A549 (cell line): Measurements from ENCODE around the gene TBC1D23. TPM values are rescaled to one million over a fixed set of nuclear protein-coding genes. Genes with fewer than 3 reads are reported as not detected.

Source experiments
- ATAC-seq, 2 experiments: fragments of 200-7000 bp in 1 of 2; fragments of >200 bp in 1 of 2; cut with Nextera tagmentation in 1 of 2; cut with Tn5 transposase in 1 of 2; 3 replicates each; pipeline versions ENCODE4 v1.8.0 to v1.9.1; 2018 to 2020; ENCODE audit warnings: mild to moderate bottlenecking in 1 of 2, moderate library complexity in 1 of 2
- CTCF ChIA-PET: fragments of 300-600 bp; sonication (Branson Sonifier 250); formaldehyde crosslinking; extraction: SDS; loops from one replicate; lab custom pipeline; 2021; ENCODE audit warnings: antibody characterized with exemption, inconsistent platforms; lab: Yijun Ruan, JAX
- POLR2A ChIA-PET: fragments of 350-600 bp; formaldehyde crosslinking; extraction: SDS; loops from one replicate; lab custom pipeline; 2021; ENCODE audit warnings: antibody characterized with exemption, inconsistent platforms; lab: Yijun Ruan, JAX
- DNase-seq, 2 experiments: peaks; one replicate each; pipeline versions ENCODE4 v3.0.0 to v3.0.0-alpha.2; 2011 to 2016; ENCODE audit warnings: low read depth in 1 of 2, low spot score in 1 of 2
- FAIRE-seq: peaks from 2 replicates; lab custom pipeline; 2011; peaks lifted over from hg19 to GRCh38; lab: Jason Lieb, UNC
- H3K27ac ChIP-seq, 2 experiments: fragments of >200 bp; sonication (Bioruptor Twin); formaldehyde crosslinking; 3 replicates each; pipeline ENCODE4 v1.5.1; 2016 to 2017
- H3K4me1 ChIP-seq: fragments of >200 bp; sonication (Bioruptor Twin); formaldehyde crosslinking; 3 replicates; pipeline ENCODE4 v1.6.1; 2016
- H3K4me2 ChIP-seq: fragments of >200 bp; sonication (Bioruptor Twin); formaldehyde crosslinking; 3 replicates; pipeline ENCODE4 v1.6.1; 2016
- H3K4me3 ChIP-seq: fragments of >200 bp; sonication (Bioruptor Twin); formaldehyde crosslinking; 3 replicates; pipeline ENCODE4 v1.5.1; 2016
- H3K9me3 ChIP-seq: fragments of >200 bp; sonication (Bioruptor Twin); formaldehyde crosslinking; 3 replicates; pipeline ENCODE4 v1.6.1; 2016
- BHLHE40 ChIP-seq: IDR thresholded peaks from 2 replicates; pipeline ENCODE4 v1.6.1; 2012; ENCODE audit warnings: low read depth, low read length, inconsistent platforms
- CBX8 ChIP-seq: fragments of 200-600 bp; sonication (generic); IDR thresholded peaks from 2 replicates; pipeline ENCODE4 v1.6.1; 2016
- CHD4 ChIP-seq: fragments of 200-600 bp; sonication (generic); IDR thresholded peaks from 2 replicates; pipeline ENCODE4 v1.6.1; 2016; ENCODE audit warnings: antibody characterized with exemption, mild to moderate bottlenecking, borderline replicate concordance
- CTCF ChIP-seq: fragments of >200 bp; sonication (Bioruptor Twin); formaldehyde crosslinking; IDR thresholded peaks from 3 replicates; pipeline ENCODE4 v1.5.1; 2016
- E2F6 ChIP-seq: IDR thresholded peaks from 2 replicates; pipeline ENCODE4 v1.6.1; 2012; ENCODE audit warnings: low read depth, borderline replicate concordance
- ESRRA ChIP-seq: fragments of 150-350 bp; IDR thresholded peaks from 2 replicates; pipeline ENCODE4 v1.6.1; 2014; ENCODE audit warnings: mild to moderate bottlenecking, low read length, borderline replicate concordance
- FOSL2 ChIP-seq, 2 experiments: fragments of 450-650 bp in 1 of 2; fragments of >200 bp in 1 of 2; sonication (Bioruptor Twin) in 1 of 2; formaldehyde crosslinking; IDR thresholded peaks; 2 replicates each; pipeline versions ENCODE4 v1.5.0 to v1.6.1; 2016 to 2020; ENCODE audit warnings: mild to moderate bottlenecking in 1 of 2, moderate library complexity in 1 of 2
- GATA3 ChIP-seq: IDR thresholded peaks from 2 replicates; pipeline ENCODE4 v1.6.1; 2012; ENCODE audit warnings: borderline replicate concordance
- HDAC2 ChIP-seq: fragments of 200-600 bp; sonication (generic); IDR thresholded peaks from 2 replicates; pipeline ENCODE4 v1.6.1; 2016
- HES2 ChIP-seq: fragments of >200 bp; sonication (Bioruptor Twin); formaldehyde crosslinking; IDR thresholded peaks from 2 replicates; pipeline ENCODE4 v1.6.1; 2016
- HEYL ChIP-seq: fragments of 250-450 bp; sonication (Bioruptor Pico); IDR thresholded peaks from 2 replicates; pipeline ENCODE4 v1.8.0; 2021; ENCODE audit warnings: mild to moderate bottlenecking, moderate library complexity
- HMGXB4 ChIP-seq: fragments of 250-450 bp; sonication (Bioruptor Pico); IDR thresholded peaks from 2 replicates; pipeline ENCODE4 v1.5.0; 2021; ENCODE audit warnings: mild to moderate bottlenecking, moderate library complexity, borderline replicate concordance
- MYC ChIP-seq: IDR thresholded peaks from 2 replicates; pipeline ENCODE4 v1.6.1; 2012; ENCODE audit warnings: mild to moderate bottlenecking, inconsistent platforms, low read length, improper control_type of control experiment, borderline replicate concordance
- POLR2AphosphoS2 ChIP-seq: conservative IDR thresholded peaks from 2 replicates; pipeline ENCODE4 v1.6.1; 2012; ENCODE audit warnings: low read length, improper control_type of control experiment, inconsistent platforms
- RCOR1 ChIP-seq: fragments of 150-350 bp; IDR thresholded peaks from 2 replicates; pipeline ENCODE4 v1.6.1; 2014; ENCODE audit warnings: antibody characterized with exemption, low read length, low read depth
- REST ChIP-seq: fragments of 200-600 bp; sonication (generic); IDR thresholded peaks from 2 replicates; pipeline ENCODE4 v1.6.1; 2016; ENCODE audit warnings: antibody characterized with exemption, mild to moderate bottlenecking, moderate library complexity
- RFX5 ChIP-seq: fragments of 450-650 bp; IDR thresholded peaks from 2 replicates; pipeline ENCODE4 v1.7.1; 2014; ENCODE audit warnings: antibody characterized with exemption, mild to moderate bottlenecking, moderate library complexity
- ZC3H11A ChIP-seq: fragments of 450-650 bp; IDR thresholded peaks from 2 replicates; pipeline ENCODE4 v1.6.1; 2014; ENCODE audit warnings: antibody characterized with exemption, mild to moderate bottlenecking
- ZNF302 ChIP-seq: fragments of 250-450 bp; sonication (Bioruptor Pico); IDR thresholded peaks from 2 replicates; pipeline ENCODE4 v1.9.0; 2021; ENCODE audit warnings: inconsistent platforms, mild to moderate bottlenecking, moderate library complexity
- WGBS: methylation state at CpG from one replicate; pipeline ENCODE4 v1.1.6; 2017; ENCODE audit errors: missing lambda C conversion rate; 5-methylcytosine and 5-hydroxymethylcytosine counted together
- polyA plus RNA-seq, 4 experiments: library from polyadenylated mRNA; depleted of rRNA in 3 of 4; stranded (reverse); fragments of >200 nt; fragmentation: RNase III in 1 of 4; extraction: RNeasy Plus Mini Kit Qiagen cat#74134 plus additional on column Dnase treatment in 1 of 4; gene quantifications; 2 replicates in 3 of 4; 3 replicates in 1 of 4; pipeline ENCODE4 v1.2.3, GENCODE V29; 2011 to 2017

The TBC1D23 gene
- polyA plus RNA-seq, 2 of the 4 experiments (the other 2 are of a cell fraction): 14.5 to 29.4 TPM

- ChIA-PET CTCF (interaction anchor here (0.6 to 1.4 kb wide), 2 partner anchors 64 to 437 kb away, joined by 3 read pairs; no protein-coding TSS in a partner anchor), POLR2A (no interaction called here)
- Histone ChIP-seq H3K4me1 (peaks cover 5% of the 10 kb centered on the region; the same call in 1 of the 3 replicates), H3K27ac (no peak overlapping the region), H3K9me3 (no peaks in the 10 kb centered on the region), H3K4me3 (no peak overlapping the region), H3K4me2 (no peak overlapping the region)
- 95% methylated on average over 1 of the region's 1 CpG for WGBS
- TF ChIP-seq MYC (no peak), ESRRA (no peak), RCOR1 (no peak), GATA3 (no peak), HES2 (no peak), BHLHE40 (no peak), HMGXB4 (CRISPR knock-in tag) (no peak), CHD4 (no peak)
- FAIRE-seq (no peak), ATAC-seq (no peak), DNase-seq (no peak)
Measured at GRCh38 chr3:100266531-100266930, 5.7 kb downstream of the TBC1D23 start.

GRCh38 chr3:100268156-100268555 is 7.4 kb downstream of the TBC1D23 start:
- POLR2A ChIA-PET: no interaction called here
- Histone ChIP-seq H3K9me3 (no peaks in the 10 kb centered on the region), H3K4me3 (no peak overlapping the region), H3K4me1 (no peaks in the 10 kb centered on the region), H3K27ac (no peak overlapping the region), H3K4me2 (no peak overlapping the region)
- CTCF ChIA-PET: interaction anchor here (1.2 to 2.0 kb wide), 2 partner anchors 14 to 25 kb away, joined by 3 to 6 read pairs; no protein-coding TSS in a partner anchor
- FAIRE-seq (no peak), ATAC-seq (no peak), DNase-seq (no peak)
- TF ChIP-seq ZC3H11A (no peak), HDAC2 (no peak), FOSL2 (IDR thresholded peaks at IDR 0.05) (no peak), FOSL2 (CRISPR knock-in tag; IDR thresholded peaks at IDR 0.05) (no peak)

GRCh38 chr3:100269001-100269400 is 8.2 kb downstream of the TBC1D23 start:
- no peak overlapping the region for H3K4me3 ChIP-seq
- WGBS: 77% methylated on average over 2 of the region's 2 CpGs
- TF ChIP-seq RFX5 (no peak), E2F6 (no peak), HEYL (no peak), ZNF302 (CRISPR knock-in tag) (no peak), CBX8 (no peak), BHLHE40 (no peak), MYC (no peak), CTCF (no peak), REST (no peak), POLR2AphosphoS2 (no peak)
- no peaks in the 10 kb centered on the region for H3K9me3 ChIP-seq
- ChIA-PET POLR2A (interaction anchor here (0.8 kb wide), 1 partner anchor 8 kb away, joined by 3 read pairs; the partner anchor contains the start of gene TBC1D23), CTCF (interaction anchor here (2.0 kb wide), 1 partner anchor 15 kb away, joined by 6 read pairs; no protein-coding TSS in a partner anchor)
- FAIRE-seq (peak; percentile 23), ATAC-seq (no peak), DNase-seq (no peak)
- H3K27ac ChIP-seq: no peak overlapping the region
- no peaks in the 10 kb centered on the region for H3K4me1 ChIP-seq
- H3K4me2 ChIP-seq: no peak overlapping the region
